Measurements from ENCODE around the gene PAIP1. TPM values are rescaled to one million over a fixed set of nuclear protein-coding genes. Genes with fewer than 3 reads are reported as not detected.
"Not testable (repeated sequence)": the region's sequence is repeated elsewhere in the genome, so short reads cannot be mapped to it uniquely, and the experiment has no call there.

The PAIP1 gene
- total and polyA plus RNA-seq, 8 donors, result 3.8 to 93.6 (median 50.8) TPM

- intact Hi-C loops (cut with DNase I; ENCODE audit: low total_unique reads), result no loop called here
- WGBS, 5 donors, result 1 to 2% (median 1%) methylated on average over 31 to 49 of the region's 49 CpGs
Measured at GRCh38 chr5:43603344-43604217, 46.7 kb upstream of the PAIP1 start.

GRCh38 chr5:43602461-43603343 lies 45.8 kb upstream of the PAIP1 start, which contains the start of gene NNT:
TSS of gene NNT (plus strand) at chr5:43603180. CDS start at chr5:43609196, 6,016 bp downstream.
- Histone ChIP-seq H3K27me3 (no peaks in the 10 kb centered on the region), H3K27ac (peak within 1 kb of the TSS; percentile 85 to 93 (median 88)), H3K9me3 (no peaks in the 10 kb centered on the region), H3K4me3 (peak within 1 kb of the TSS; percentile 67 to 93 (median 84)), H3K4me1 (peaks cover 8 to 43% (median 20%) of the 10 kb centered on the region in 4 donors), H3K36me3 (peaks cover 0 to 7% (median 0%) of the 10 kb centered on the region in 4 donors)
- TF ChIP-seq POLR2AphosphoS5 (IDR thresholded peaks at IDR 0.05) (peak in 2 of 3 donors; percentile 35 to 63), POLR2A (IDR thresholded peaks at IDR 0.05) (no peak)
- peak; percentile 78 to 92 for DNase-seq
- 0 to 1% (median 0%) methylated on average over 32 to 60 of the region's 60 CpGs for WGBS, 5 donors
- intact Hi-C loops (cut with DNase I; ENCODE audit: low total_unique reads), result no loop called here

More at GRCh38 chr5:43603344-43604217, 46.7 kb upstream of the PAIP1 start:
- peak; percentile 83 to 87 for DNase-seq
- peaks cover 8 to 52% (median 22%) of the 10 kb centered on the region in 4 donors for H3K4me1 ChIP-seq
- peak overlapping the region; percentile 85 to 93 (median 88) for H3K27ac ChIP-seq
- no peak for TF ChIP-seq EP300 (IDR thresholded peaks at IDR 0.05)
- TF ChIP-seq POLR2AphosphoS5 (IDR thresholded peaks at IDR 0.05), result peak; percentile 31 to 85 (median 80)
- H3K9me3 ChIP-seq, result no peaks in the 10 kb centered on the region
- no peaks in the 10 kb centered on the region for H3K27me3 ChIP-seq
- peaks cover 0 to 7% (median 0%) of the 10 kb centered on the region in 4 donors for H3K36me3 ChIP-seq
- H3K4me3 ChIP-seq, result peak overlapping the region; percentile 67 to 93 (median 84)

- H3K36me3 ChIP-seq, result peaks cover 0 to under 1% (median 0%) of the 10 kb centered on the region in 4 donors
- TF ChIP-seq POLR2AphosphoS5 (IDR thresholded peaks at IDR 0.05), result no peak
- TF ChIP-seq EP300 (IDR thresholded peaks at IDR 0.05), result no peak
- TF ChIP-seq POLR2A (IDR thresholded peaks at IDR 0.05), result no peak
- TF ChIP-seq, protein P1, sequence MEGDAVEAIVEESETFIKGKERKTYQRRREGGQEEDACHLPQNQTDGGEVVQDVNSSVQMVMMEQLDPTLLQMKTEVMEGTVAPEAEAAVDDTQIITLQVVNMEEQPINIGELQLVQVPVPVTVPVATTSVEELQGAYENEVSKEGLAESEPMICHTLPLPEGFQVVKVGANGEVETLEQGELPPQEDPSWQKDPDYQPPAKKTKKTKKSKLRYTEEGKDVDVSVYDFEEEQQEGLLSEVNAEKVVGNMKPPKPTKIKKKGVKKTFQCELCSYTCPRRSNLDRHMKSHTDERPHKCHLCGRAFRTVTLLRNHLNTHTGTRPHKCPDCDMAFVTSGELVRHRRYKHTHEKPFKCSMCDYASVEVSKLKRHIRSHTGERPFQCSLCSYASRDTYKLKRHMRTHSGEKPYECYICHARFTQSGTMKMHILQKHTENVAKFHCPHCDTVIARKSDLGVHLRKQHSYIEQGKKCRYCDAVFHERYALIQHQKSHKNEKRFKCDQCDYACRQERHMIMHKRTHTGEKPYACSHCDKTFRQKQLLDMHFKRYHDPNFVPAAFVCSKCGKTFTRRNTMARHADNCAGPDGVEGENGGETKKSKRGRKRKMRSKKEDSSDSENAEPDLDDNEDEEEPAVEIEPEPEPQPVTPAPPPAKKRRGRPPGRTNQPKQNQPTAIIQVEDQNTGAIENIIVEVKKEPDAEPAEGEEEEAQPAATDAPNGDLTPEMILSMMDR (IDR thresholded peaks at IDR 0.05), result no peak
- intact Hi-C loops (cut with DNase I; ENCODE audit: low total_unique reads), result no loop called here
- peaks cover 8 to 41% (median 20%) of the 10 kb centered on the region in 4 donors for H3K4me1 ChIP-seq
- peak overlapping the region in 4 of 5 donors; percentile 86 to 93 (median 90) for H3K27ac ChIP-seq
- peak in 1 of 2 donors; percentile 57 for DNase-seq
- WGBS, 5 donors, result 39 to 50% (median 45%) methylated on average over 8 of the region's 8 CpGs
- no peaks in the 10 kb centered on the region for H3K9me3 ChIP-seq
- peak overlapping the region; percentile 67 to 93 (median 84) for H3K4me3 ChIP-seq
- no peaks in the 10 kb centered on the region for H3K27me3 ChIP-seq
Measured at GRCh38 chr5:43601454-43602260, 44.8 kb upstream of the PAIP1 start.

GRCh38 chr5:43598927-43599326 lies 42.0 kb upstream of the PAIP1 start:
- H3K9me3 ChIP-seq; H3K4me3 ChIP-seq; H3K27ac ChIP-seq; H3K27me3 ChIP-seq; DNase-seq; H3K36me3 ChIP-seq; intact Hi-C loops (cut with DNase I; ENCODE audit: low total_unique reads): not testable (repeated sequence)
- 96 to 100% (median 97%) methylated on average over 1 of the region's 1 CpG for WGBS, 5 donors
- peaks cover 4 to 27% (median 13%) of the 10 kb centered on the region in 4 donors for H3K4me1 ChIP-seq

DNA sequence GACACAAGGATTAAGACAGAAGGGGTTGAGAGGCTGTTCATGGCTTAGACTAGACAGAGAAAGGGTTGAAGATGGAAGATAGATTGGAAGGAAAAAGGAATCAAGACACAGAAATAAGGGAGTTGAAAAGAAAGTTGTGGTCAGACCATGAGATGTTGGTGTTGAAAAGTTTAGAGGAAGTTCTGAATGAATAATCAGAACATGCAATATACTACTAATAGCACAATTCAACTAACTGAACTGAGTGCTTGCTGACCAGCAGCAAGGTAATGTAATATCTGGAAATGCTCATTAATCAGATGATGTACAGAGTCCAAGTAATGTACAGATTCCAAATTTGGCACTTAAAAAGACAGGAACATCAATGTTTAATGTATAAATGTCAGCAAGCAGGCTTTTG lies 35.5 kb upstream of the PAIP1 start:
- Histone ChIP-seq H3K27ac (no peak overlapping the region), H3K36me3 (peaks cover 0 to 9% (median 0%) of the 10 kb centered on the region in 4 donors), H3K4me1 (no peaks in the 10 kb centered on the region), H3K9me3 (no peaks in the 10 kb centered on the region), H3K27me3 (no peaks in the 10 kb centered on the region), H3K4me3 (no peak overlapping the region)
- intact Hi-C loops (cut with DNase I; ENCODE audit: low total_unique reads), result no loop called here
- no peak for DNase-seq
- no peak for TF ChIP-seq EP300 (IDR thresholded peaks at IDR 0.05)
- TF ChIP-seq POLR2AphosphoS5 (IDR thresholded peaks at IDR 0.05), result no peak
- TF ChIP-seq, protein P1 (IDR thresholded peaks at IDR 0.05), result no peak
- no peak for TF ChIP-seq POLR2A (IDR thresholded peaks at IDR 0.05)

Data from stomach (tissue), 9 donors.